Right lobe of liver (tissue), 6 donors: ENCODE measurements around the gene PLEKHF1. TPM values are rescaled to one million over a fixed set of nuclear protein-coding genes. Genes with fewer than 3 reads are reported as not detected.

Experiments
- ATAC-seq, 4 donors: fragments of 200-7000 bp; cut with Tn5 transposase; one replicate each; pipeline ENCODE4 v1.9.1; 2020; ENCODE audit warnings: mild to moderate bottlenecking in 4 of 4, moderate library complexity in 4 of 4
- DNase-seq, 3 donors: peaks; one replicate each; pipeline ENCODE4 v3.0.0-alpha.2; 2020
- H3K27ac ChIP-seq, 3 donors: fragments of 200-600 bp; one replicate each; pipeline ENCODE4 v1.8.0; 2022
- H3K27me3 ChIP-seq, 2 donors: fragments of 200-600 bp; one replicate each; pipeline ENCODE4 v1.8.0; 2022
- H3K36me3 ChIP-seq, 4 donors: fragments of 200-600 bp; sonication (generic) in 1 of 4; one replicate each; pipeline versions ENCODE4 v1.5.1 to v1.8.0; 2017 to 2022; ENCODE audit warnings: control low read depth in 1 of 4
- H3K4me1 ChIP-seq, 4 donors: fragments of 200-600 bp; sonication (generic) in 1 of 4; one replicate each; pipeline versions ENCODE4 v1.5.1 to v1.8.0; 2017 to 2022; ENCODE audit warnings: control low read depth in 1 of 4
- H3K4me3 ChIP-seq, 3 donors: fragments of 200-600 bp; one replicate each; pipeline ENCODE4 v1.8.0; 2022
- H3K9me3 ChIP-seq, 4 donors: fragments of 200-600 bp; sonication (generic) in 1 of 4; one replicate each; pipeline versions ENCODE4 v1.5.1 to v1.8.0; 2017 to 2022; ENCODE audit warnings: control low read depth in 1 of 4
- CTCF ChIP-seq, 4 donors: fragments of 200-600 bp in 3 of 4; fragments of 450-650 bp in 1 of 4; IDR thresholded peaks; one replicate each; pipeline versions ENCODE4 v1.5.1 to v1.8.0; 2016 to 2022; ENCODE audit warnings: antibody characterized with exemption in 4 of 4, mild to moderate bottlenecking in 2 of 4
- POLR2A ChIP-seq: fragments of 450-650 bp; IDR thresholded peaks from one replicate; pipeline ENCODE4 v1.6.1; 2017; ENCODE audit warnings: antibody characterized with exemption, mild to moderate bottlenecking
- WGBS: methylation state at CpG from one replicate; pipeline ENCODE4 v1.1.6; 2018; ENCODE audit warnings: low coverage, low lambda C conversion rate; ENCODE audit not compliant: insufficient coverage; ENCODE audit errors: missing lambda C conversion rate; 5-methylcytosine and 5-hydroxymethylcytosine counted together
- intact Hi-C, 2 donors: fragments of 100-400 bp; cut with DNase I; formaldehyde crosslinking; loops; one replicate each; pipeline versions ENCODE4 v1.11.2 to v1.14.1; 2022
- total RNA-seq, 6 experiments: library from RNA; depleted of rRNA in 2 of 6; stranded (reverse); fragments of >200 nt in 2 of 6; fragmentation: NEBNext Ultra II Directional in 3 of 6; extraction: Animal tissue kit (Norgen Biotek cat#: 25700) in 3 of 6; gene quantifications; one replicate each; pipeline versions ENCODE4 v1.1.0 to v1.2.4, GENCODE V29; 2016 to 2023
- donor health status: DM: no; HTN: yes; CAD: no.
- donor health status: DM: no; HTN: no; CAD: no.
- donor health status: DM: no; HTN: no; CAD: no.
- donor health status: DM: no; HTN: yes; CAD: no.
- donor health status: DM: no; HTN: yes; CAD: no.

Gene PLEKHF1
- total RNA-seq, 6 experiments from 2014 or later, result 5.6 to 13.8 (median 9.8) TPM

- Histone ChIP-seq H3K4me3 (no peak overlapping the region), H3K27me3 (no peaks in the 10 kb centered on the region), H3K9me3 (no peaks in the 10 kb centered on the region), H3K4me1 (peaks cover 0 to 44% (median 25%) of the 10 kb centered on the region in 4 donors), H3K36me3 (no peaks in the 10 kb centered on the region), H3K27ac (no peak overlapping the region)
- intact Hi-C loops, result no loop called here
- 95% methylated on average over 4 of the region's 13 CpGs for WGBS
- peak in 1 of 3 donors; percentile 54 for DNase-seq
- no peak for ATAC-seq
- TF ChIP-seq POLR2A, result no peak
- no peak for TF ChIP-seq CTCF (IDR thresholded peaks at IDR 0.05)
Measured at GRCh38 chr19:29681422-29682235, 16.4 kb downstream of the PLEKHF1 start.

- Histone ChIP-seq H3K36me3 (no peaks in the 10 kb centered on the region), H3K4me3 (no peak overlapping the region), H3K9me3 (no peaks in the 10 kb centered on the region), H3K27ac (no peak overlapping the region), H3K4me1 (peaks cover 0 to 38% (median 19%) of the 10 kb centered on the region in 4 donors), H3K27me3 (no peaks in the 10 kb centered on the region)
- intact Hi-C loops, result no loop called here
- no peak for TF ChIP-seq CTCF (IDR thresholded peaks at IDR 0.05)
- TF ChIP-seq POLR2A, result no peak
- ATAC-seq, result no peak
- WGBS, result no CpG with 5 or more reads among the region's 16 CpGs
- no peak for DNase-seq
Measured at GRCh38 chr19:29682236-29682895, 17.1 kb downstream of the PLEKHF1 start.

- H3K4me3 ChIP-seq, result no peak overlapping the region
- DNase-seq (no peak), ATAC-seq (no peak)
- H3K4me1 ChIP-seq, result peaks cover 0 to 31% (median 14%) of the 10 kb centered on the region in 4 donors
- H3K36me3 ChIP-seq, result no peaks in the 10 kb centered on the region
- H3K27ac ChIP-seq, result no peak overlapping the region
- no peaks in the 10 kb centered on the region for H3K27me3 ChIP-seq
- intact Hi-C loops, result no loop called here
- TF ChIP-seq CTCF (IDR thresholded peaks at IDR 0.05) (no peak), POLR2A (no peak)
- WGBS, result 97% methylated on average over 5 of the region's 10 CpGs
- H3K9me3 ChIP-seq, result no peaks in the 10 kb centered on the region
Measured at GRCh38 chr19:29683009-29683408, 17.7 kb downstream of the PLEKHF1 start.

- 49% methylated on average over 7 of the region's 7 CpGs for WGBS
- no peak overlapping the region for H3K4me3 ChIP-seq
- ATAC-seq (peak; percentile 16 to 69 (median 46)), DNase-seq (no peak)
- TF ChIP-seq CTCF (IDR thresholded peaks at IDR 0.05), result no peak
- TF ChIP-seq POLR2A, result no peak
- H3K9me3 ChIP-seq, result peaks cover 0 to 4% (median 0%) of the 10 kb centered on the region in 4 donors
- peaks cover 0 to 10% (median 5%) of the 10 kb centered on the region in 4 donors for H3K4me1 ChIP-seq
- no peak overlapping the region for H3K27ac ChIP-seq
- no peaks in the 10 kb centered on the region for H3K36me3 ChIP-seq
- intact Hi-C loops, result no loop called here
- no peaks in the 10 kb centered on the region for H3K27me3 ChIP-seq
Measured at GRCh38 chr19:29685326-29685725, 20.1 kb downstream of the PLEKHF1 start.
